Activated naive CD4-positive, alpha-beta T cell treated with anti-CD3 and anti-CD28 coated beads for 36 hours (primary cell): ENCODE data around the gene TCF4. TPM values are rescaled to one million over a fixed set of nuclear protein-coding genes. Genes with fewer than 3 reads are reported as not detected.

ENCODE experiments used
- CTCF ChIA-PET: fragments of 350-600 bp; sonication (Branson Sonifier 250); formaldehyde crosslinking; loops from one replicate; lab custom pipeline; 2021; ENCODE audit warnings: antibody characterized with exemption; lab: Charles Lee
- DNase-seq: peaks from one replicate; pipeline ENCODE4 v3.0.0-alpha.2; 2020
- H3K27ac Mint-ChIP-seq: one replicate; pipeline ENCODE4 v1.8.0; 2021; ENCODE audit warnings: mild to moderate bottlenecking, mixed read lengths
- H3K27me3 Mint-ChIP-seq: one replicate; pipeline ENCODE4 v1.8.0; 2021; ENCODE audit warnings: low read depth, mixed read lengths
- H3K36me3 Mint-ChIP-seq: one replicate; pipeline ENCODE4 v1.8.0; 2021; ENCODE audit warnings: low read depth, mixed read lengths
- H3K4me1 Mint-ChIP-seq: one replicate; pipeline ENCODE4 v1.8.0; 2021; ENCODE audit warnings: low read depth, mixed read lengths
- H3K4me3 Mint-ChIP-seq: one replicate; pipeline ENCODE4 v1.8.0; 2021; ENCODE audit warnings: mild to moderate bottlenecking, moderate library complexity, mixed read lengths
- H3K9me3 Mint-ChIP-seq: one replicate; pipeline ENCODE4 v1.8.0; 2021; ENCODE audit warnings: mixed read lengths
- intact Hi-C: fragments of 100-400 bp; cut with micrococcal nuclease; formaldehyde crosslinking; loops from one replicate; pipeline ENCODE4 v1.15.1; 2023
- total RNA-seq, 2 experiments: library from RNA; stranded (reverse); gene quantifications; one replicate each; pipeline ENCODE4 v1.2.3, GENCODE V29; 2021

Gene TCF4
- total RNA-seq, 2 experiments from 2014 or later: 0.49 to 0.91 TPM

DNA sequence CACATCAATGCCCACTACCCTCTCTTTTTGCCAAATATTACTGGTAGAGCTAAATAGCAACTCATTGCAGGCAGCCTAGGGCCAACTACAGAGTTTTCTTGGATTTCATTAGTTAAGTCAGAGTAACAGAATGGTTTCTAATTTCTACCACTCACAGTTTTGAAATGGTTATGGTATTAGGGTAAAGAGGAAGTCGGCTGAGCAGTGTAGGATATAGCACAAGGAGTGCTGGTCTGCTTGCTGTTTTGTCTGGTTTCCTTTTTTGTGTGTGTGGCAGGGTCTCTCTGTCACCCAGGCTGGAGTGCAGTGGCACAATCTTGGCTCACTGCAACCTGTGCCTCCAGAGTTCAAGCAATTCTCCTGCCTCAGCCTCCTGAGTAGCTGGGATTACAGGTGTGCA lies 339.5 kb downstream of the TCF4 start:
- DNase-seq: no peak
- CTCF ChIA-PET: no interaction called here
- intact Hi-C loops: no loop called here

DNA sequence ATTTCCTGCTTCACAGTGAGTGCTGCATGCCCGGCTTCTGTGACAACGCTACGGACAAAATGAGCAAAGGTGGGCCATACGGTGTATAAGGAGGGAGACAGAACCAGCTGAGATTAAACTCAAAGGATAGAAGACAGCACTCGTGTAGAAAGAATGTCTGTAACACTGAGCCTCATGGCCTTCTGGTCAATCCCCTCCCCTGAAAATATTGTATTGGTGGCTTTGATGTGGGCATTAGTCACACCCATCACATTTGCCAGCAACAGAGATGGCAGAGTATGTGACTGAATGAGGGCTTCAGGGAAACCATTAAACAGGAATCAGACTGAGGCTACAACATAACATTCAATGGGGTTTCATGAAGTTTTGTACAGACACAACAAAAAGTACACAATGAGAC lies 341.0 kb downstream of the TCF4 start:
- H3K27ac Mint-ChIP-seq: no peak overlapping the region
- no peaks in the 10 kb centered on the region for H3K4me1 Mint-ChIP-seq
- no peak for DNase-seq
- H3K27me3 Mint-ChIP-seq: no peaks in the 10 kb centered on the region
- intact Hi-C loops: no loop called here
- H3K36me3 Mint-ChIP-seq: no peaks in the 10 kb centered on the region
- no peaks in the 10 kb centered on the region for H3K9me3 Mint-ChIP-seq
- CTCF ChIA-PET: no interaction called here
- no peak overlapping the region for H3K4me3 Mint-ChIP-seq

More for the DNA sequence above, 339.5 kb downstream of the TCF4 start:
- Mint-ChIP-seq H3K4me1 (no peaks in the 10 kb centered on the region), H3K27ac (no peak overlapping the region), H3K27me3 (no peaks in the 10 kb centered on the region), H3K4me3 (no peak overlapping the region), H3K36me3 (no peaks in the 10 kb centered on the region), H3K9me3 (no peaks in the 10 kb centered on the region)

DNA sequence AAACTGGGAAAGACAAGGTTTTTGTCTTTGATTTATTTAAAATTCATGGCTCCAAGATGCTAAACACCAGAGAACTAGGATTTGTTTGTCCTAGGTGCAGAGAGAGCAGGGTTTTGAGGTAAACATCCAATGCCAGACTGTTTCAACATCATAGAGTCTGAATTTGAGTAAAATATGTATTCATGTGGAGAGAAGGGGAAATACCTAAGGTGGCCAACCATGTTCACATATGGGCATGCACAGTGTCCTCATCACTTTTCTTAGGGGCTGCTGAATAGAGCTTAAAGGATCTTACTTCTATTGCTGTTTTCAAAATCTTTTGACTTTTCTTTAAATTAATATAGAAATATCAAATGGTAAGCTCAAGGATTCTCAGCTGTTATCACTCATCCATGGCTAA lies 341.7 kb downstream of the TCF4 start:
- Mint-ChIP-seq H3K36me3 (no peaks in the 10 kb centered on the region), H3K4me3 (no peak overlapping the region), H3K9me3 (no peaks in the 10 kb centered on the region), H3K27ac (no peak overlapping the region), H3K27me3 (no peaks in the 10 kb centered on the region), H3K4me1 (no peaks in the 10 kb centered on the region)
- DNase-seq: no peak
- CTCF ChIA-PET: interaction anchor here (0.7 kb wide), 1 partner anchor 1521 kb away, joined by 3 read pairs; no protein-coding TSS in a partner anchor
- intact Hi-C loops: no loop called here

DNA sequence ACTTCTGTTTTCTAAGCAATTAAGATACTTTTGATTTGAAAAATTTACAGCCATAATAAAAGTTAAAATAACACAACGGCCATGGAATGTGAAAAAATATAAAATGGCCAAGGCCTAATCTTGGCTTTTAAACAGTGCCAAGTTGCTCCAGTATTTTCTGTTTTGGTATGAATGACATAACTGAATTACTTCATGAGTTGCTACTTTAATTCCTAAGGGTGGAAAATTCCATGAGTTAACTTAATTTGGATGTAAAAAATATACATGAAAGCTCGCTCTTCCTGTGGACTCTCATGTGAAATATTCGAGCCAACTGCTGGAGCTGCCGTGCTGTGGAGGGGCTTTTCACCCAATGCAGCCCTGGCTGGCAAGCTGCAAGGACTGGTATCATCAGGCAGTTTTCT lies 342.8 kb downstream of the TCF4 start:
- intact Hi-C loops: no loop called here
- Mint-ChIP-seq H3K36me3 (no peaks in the 10 kb centered on the region), H3K4me3 (no peak overlapping the region), H3K4me1 (no peaks in the 10 kb centered on the region), H3K27me3 (no peaks in the 10 kb centered on the region), H3K27ac (no peak overlapping the region), H3K9me3 (no peaks in the 10 kb centered on the region)
- CTCF ChIA-PET: interaction anchor here (1.0 kb wide), 1 partner anchor 10 kb away, joined by 4 read pairs; no protein-coding TSS in a partner anchor
- DNase-seq: no peak

DNA sequence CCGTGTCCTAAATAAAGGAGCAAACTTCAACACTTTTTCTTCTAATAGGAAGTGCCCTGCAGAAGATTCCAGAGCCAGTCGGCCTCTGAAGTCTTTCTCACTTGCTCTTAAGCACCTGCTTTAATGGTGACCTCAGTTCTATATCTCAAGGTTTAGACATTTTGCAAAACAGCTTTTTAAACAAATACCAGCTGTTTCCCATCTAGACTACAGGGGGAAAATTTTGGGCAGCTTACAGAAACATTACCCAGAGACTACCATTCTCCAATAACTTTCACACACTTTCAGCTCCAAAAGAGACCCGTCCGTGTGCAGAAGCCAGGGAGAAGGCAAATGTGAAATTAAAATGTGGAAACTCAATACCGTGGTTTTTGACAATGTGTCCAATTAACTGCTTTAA lies 343.4 kb downstream of the TCF4 start:
- Mint-ChIP-seq H3K4me3 (no peak overlapping the region), H3K9me3 (no peaks in the 10 kb centered on the region), H3K36me3 (no peaks in the 10 kb centered on the region), H3K27me3 (no peaks in the 10 kb centered on the region), H3K4me1 (no peaks in the 10 kb centered on the region), H3K27ac (no peak overlapping the region)
- intact Hi-C loops: no loop called here
- no peak for DNase-seq
- CTCF ChIA-PET: interaction anchor here (1.0 kb wide), 1 partner anchor 10 kb away, joined by 4 read pairs; no protein-coding TSS in a partner anchor

DNA sequence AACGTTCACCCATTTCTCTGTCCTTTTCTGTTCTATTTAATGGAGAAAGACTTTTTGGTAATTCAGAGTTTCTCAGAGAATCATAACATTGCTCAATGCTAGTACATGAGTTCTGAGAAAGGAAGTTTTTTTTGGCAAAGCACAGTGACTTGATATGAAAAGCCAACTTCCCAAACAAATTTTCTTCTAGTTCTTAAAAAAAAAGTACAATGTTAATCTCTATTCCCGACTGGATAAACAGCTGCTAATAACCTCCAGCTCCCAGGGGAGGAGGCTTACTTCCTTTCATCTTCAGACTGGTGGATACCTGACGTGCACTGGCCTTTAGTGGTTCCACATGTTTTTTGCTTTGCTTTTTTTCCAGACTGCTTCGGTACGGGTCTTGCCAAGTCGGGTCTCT lies 344.1 kb downstream of the TCF4 start:
- Mint-ChIP-seq H3K27ac (no peak overlapping the region), H3K9me3 (no peaks in the 10 kb centered on the region), H3K27me3 (no peaks in the 10 kb centered on the region), H3K36me3 (no peaks in the 10 kb centered on the region), H3K4me1 (no peaks in the 10 kb centered on the region), H3K4me3 (no peak overlapping the region)
- DNase-seq: no peak
- intact Hi-C loops: no loop called here
- CTCF ChIA-PET: no interaction called here

DNA sequence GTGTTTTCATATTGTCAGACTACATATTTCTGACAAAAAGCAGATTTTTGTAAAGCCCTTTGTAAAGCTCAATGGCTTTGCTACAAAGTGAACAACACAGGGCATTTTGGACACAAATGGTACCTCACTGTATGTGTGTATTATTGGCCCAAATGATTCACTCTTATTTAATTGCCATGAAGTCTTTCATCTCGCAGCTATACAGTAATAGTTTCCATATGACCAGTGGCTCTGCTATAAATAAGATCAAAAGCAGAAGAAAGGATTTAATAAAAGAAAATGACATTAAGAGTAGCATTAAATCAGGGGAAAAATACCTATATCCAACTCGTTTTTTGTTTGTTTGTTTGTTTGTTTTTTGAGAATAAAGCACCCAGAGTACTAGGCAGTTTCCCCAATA lies 344.7 kb downstream of the TCF4 start:
- CTCF ChIA-PET: no interaction called here
- no peak overlapping the region for H3K4me3 Mint-ChIP-seq
- H3K27ac Mint-ChIP-seq: no peak overlapping the region
- no peaks in the 10 kb centered on the region for H3K9me3 Mint-ChIP-seq
- intact Hi-C loops: no loop called here
- DNase-seq: no peak
- no peaks in the 10 kb centered on the region for H3K4me1 Mint-ChIP-seq
- no peaks in the 10 kb centered on the region for H3K36me3 Mint-ChIP-seq
- no peaks in the 10 kb centered on the region for H3K27me3 Mint-ChIP-seq

DNA sequence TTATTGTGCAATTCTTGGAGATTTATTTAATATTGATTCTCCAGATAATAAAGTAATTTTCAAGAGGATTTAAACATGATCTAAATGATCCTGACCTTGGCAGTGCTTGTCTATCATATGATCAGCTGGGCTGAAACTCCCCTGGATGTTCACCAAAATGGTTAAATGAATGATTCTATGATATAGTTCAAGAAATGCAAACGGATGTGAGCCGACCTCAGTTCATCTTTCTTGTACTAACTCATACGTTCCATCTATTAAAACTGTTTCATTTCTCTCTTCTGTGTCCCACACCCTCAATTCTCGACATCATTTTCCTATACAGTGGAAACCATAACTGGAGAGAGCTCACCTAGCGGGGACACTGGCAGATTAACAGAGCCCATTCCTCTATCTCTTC lies 347.0 kb downstream of the TCF4 start:
- CTCF ChIA-PET: no interaction called here
- H3K27ac Mint-ChIP-seq: no peak overlapping the region
- H3K4me3 Mint-ChIP-seq: no peak overlapping the region
- H3K4me1 Mint-ChIP-seq: no peaks in the 10 kb centered on the region
- H3K9me3 Mint-ChIP-seq: no peaks in the 10 kb centered on the region
- H3K27me3 Mint-ChIP-seq: no peaks in the 10 kb centered on the region
- intact Hi-C loops: no loop called here
- no peak for DNase-seq
- no peaks in the 10 kb centered on the region for H3K36me3 Mint-ChIP-seq

DNA sequence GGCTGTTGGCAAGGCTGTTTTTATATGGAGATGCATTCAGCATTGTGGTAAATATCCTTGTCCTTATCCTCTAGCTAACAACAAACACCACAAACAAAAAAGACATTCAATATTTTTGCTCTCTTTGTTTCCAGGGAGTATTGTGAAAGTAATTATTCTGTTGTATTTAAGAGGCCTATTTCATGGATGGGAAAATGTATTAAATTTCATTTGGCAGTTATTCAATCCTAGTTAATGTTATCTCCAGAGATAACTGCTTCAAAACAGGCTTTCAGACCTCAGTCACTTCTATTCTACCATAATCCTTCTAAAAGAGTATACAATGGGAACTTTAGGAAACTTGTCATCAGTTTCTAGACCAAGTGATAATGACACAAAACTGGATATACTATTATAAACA lies 348.3 kb downstream of the TCF4 start:
- no peak overlapping the region for H3K4me3 Mint-ChIP-seq
- no peaks in the 10 kb centered on the region for H3K36me3 Mint-ChIP-seq
- no peak for DNase-seq
- H3K27me3 Mint-ChIP-seq: no peaks in the 10 kb centered on the region
- no peak overlapping the region for H3K27ac Mint-ChIP-seq
- no peaks in the 10 kb centered on the region for H3K4me1 Mint-ChIP-seq
- intact Hi-C loops: loop anchor here (10.0 kb wide), 1 partner anchor 175 kb away; no protein-coding TSS in a partner anchor
- CTCF ChIA-PET: no interaction called here
- H3K9me3 Mint-ChIP-seq: no peaks in the 10 kb centered on the region

DNA sequence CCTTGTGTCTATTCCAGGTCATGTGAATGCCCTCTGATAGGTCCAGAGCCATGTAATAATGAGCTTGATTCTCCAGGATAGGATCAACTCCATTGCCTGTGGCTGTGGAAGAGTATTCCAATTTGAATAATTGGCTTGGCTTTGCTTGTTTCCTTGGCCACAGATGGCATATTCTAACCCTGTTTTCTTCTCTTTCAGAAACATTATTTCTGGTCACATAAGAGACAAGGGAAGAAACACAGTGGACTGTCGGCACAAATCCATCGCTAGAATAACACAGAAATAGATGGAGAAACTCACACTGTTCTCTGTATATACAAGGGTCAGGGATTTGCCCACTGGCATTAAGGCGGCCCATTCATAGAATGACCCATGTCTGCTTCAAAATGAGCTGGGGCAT lies 350.3 kb downstream of the TCF4 start:
- no peak for DNase-seq
- H3K4me1 Mint-ChIP-seq: no peaks in the 10 kb centered on the region
- H3K27me3 Mint-ChIP-seq: no peaks in the 10 kb centered on the region
- no peak overlapping the region for H3K4me3 Mint-ChIP-seq
- H3K27ac Mint-ChIP-seq: no peak overlapping the region
- no peaks in the 10 kb centered on the region for H3K36me3 Mint-ChIP-seq
- no peaks in the 10 kb centered on the region for H3K9me3 Mint-ChIP-seq
- intact Hi-C loops: loop anchor here (10.0 kb wide), 1 partner anchor 177 kb away; no protein-coding TSS in a partner anchor
- CTCF ChIA-PET: interaction anchor here (0.6 kb wide), 1 partner anchor 795 kb away, joined by 3 read pairs; no protein-coding TSS in a partner anchor

DNA sequence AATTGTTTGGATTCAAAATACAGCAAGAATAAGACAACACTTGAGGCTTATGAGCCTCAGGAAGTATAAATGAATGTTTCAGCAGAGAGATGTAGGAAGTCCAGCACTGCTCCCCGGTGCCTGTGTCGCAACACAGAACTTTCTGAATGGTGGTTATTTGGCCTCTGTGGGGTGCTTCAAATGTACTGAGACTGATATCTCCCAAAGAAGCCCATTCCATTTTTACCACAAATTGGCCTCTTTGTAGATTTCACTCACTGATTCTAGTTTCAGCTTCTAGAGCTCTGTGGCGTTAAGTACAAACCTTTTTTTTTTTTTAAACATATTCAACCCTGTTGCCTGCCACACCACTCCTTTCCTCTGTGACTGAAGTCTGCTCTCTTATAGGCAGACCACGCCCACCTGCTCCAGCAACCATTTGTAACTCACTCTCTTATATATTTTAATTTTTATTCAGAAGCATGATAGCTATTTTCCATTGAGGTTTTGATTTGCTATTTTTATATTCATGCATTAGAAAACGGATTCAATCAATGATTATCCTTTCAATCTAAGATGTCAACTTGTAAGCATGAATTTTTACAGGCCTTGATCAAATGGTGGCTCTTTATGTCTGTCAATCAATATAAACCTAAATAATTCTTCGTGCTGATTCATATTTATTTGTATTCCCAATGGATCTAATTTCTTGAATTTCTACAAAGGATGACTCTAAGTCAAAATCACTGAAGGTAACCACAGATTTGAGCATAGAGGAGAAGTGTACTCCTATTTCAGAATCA lies 351.7 kb downstream of the TCF4 start:
- H3K4me3 Mint-ChIP-seq: no peak overlapping the region
- no peaks in the 10 kb centered on the region for H3K36me3 Mint-ChIP-seq
- no peak for DNase-seq
- intact Hi-C loops: loop anchor here (10.0 kb wide), 1 partner anchor 178 kb away; no protein-coding TSS in a partner anchor
- H3K27me3 Mint-ChIP-seq: no peaks in the 10 kb centered on the region
- no peak overlapping the region for H3K27ac Mint-ChIP-seq
- CTCF ChIA-PET: interaction anchor here (0.6 kb wide), 1 partner anchor 9 kb away, joined by 3 read pairs; no protein-coding TSS in a partner anchor
- no peaks in the 10 kb centered on the region for H3K4me1 Mint-ChIP-seq
- no peaks in the 10 kb centered on the region for H3K9me3 Mint-ChIP-seq

DNA sequence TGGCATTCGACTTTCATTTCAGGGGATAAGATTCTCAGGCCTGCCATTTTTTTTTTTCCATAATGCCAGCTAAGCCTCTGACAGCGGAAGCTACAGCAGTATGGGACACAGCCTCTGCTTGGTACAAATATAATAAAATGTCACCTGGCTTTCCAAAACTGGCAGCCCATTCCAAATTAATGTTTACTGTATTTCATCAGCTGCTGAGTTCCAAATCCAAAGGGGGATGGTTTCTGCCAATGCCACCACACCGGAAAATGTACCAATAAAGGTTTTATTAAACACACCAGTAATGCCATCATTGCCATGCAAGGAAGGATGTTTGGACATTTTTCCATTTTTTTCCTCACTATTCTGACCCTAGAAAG lies 352.9 kb downstream of the TCF4 start:
- Mint-ChIP-seq H3K27ac (no peak overlapping the region), H3K4me1 (no peaks in the 10 kb centered on the region), H3K4me3 (no peak overlapping the region), H3K9me3 (no peaks in the 10 kb centered on the region), H3K36me3 (no peaks in the 10 kb centered on the region), H3K27me3 (no peaks in the 10 kb centered on the region)
- DNase-seq: no peak
- intact Hi-C loops: loop anchor here (10.0 kb wide), 1 partner anchor 180 kb away; no protein-coding TSS in a partner anchor
- CTCF ChIA-PET: interaction anchor here (0.6 to 2.5 kb wide), 17 partner anchors 9 to 1994 kb away, joined by 3 to 7 read pairs (median 3); no protein-coding TSS in a partner anchor
